ENCODE results near the gene SYTL2. TPM values are rescaled to one million over a fixed set of nuclear protein-coding genes. Genes with fewer than 3 reads are reported as not detected.
A peak's percentile ranks its signal among the peaks of the same experiment; 100 is the strongest.

Gene SYTL2
- total RNA-seq, 3 donors from 2014 or later: 2.7 to 5.8 (median 2.7) TPM

GRCh38 chr11:85647604-85648299 lies 163.2 kb downstream of the SYTL2 start, which contains the start of gene TMEM126A:
Gene TMEM126A, plus strand, starts transcription at chr11:85647967. Its CDS starts 2,289 bp downstream, at chr11:85650256.
- DNase-seq (peak; percentile 88), ATAC-seq (peak; percentile 98 to 99)
- H3K9me3 Mint-ChIP-seq: no peaks in the 10 kb centered on the region
- peaks cover 26% of the 10 kb centered on the region for H3K4me1 Mint-ChIP-seq (ENCODE audit: low read depth)
- H3K4me3 Mint-ChIP-seq: peak within 1 kb of the TSS; percentile 100
- H3K27me3 Mint-ChIP-seq (ENCODE audit: low read depth): peaks cover 20% of the 10 kb centered on the region
- H3K36me3 Mint-ChIP-seq (ENCODE audit: insufficient read depth): peaks cover 17% of the 10 kb centered on the region

GRCh38 chr11:85647078-85647477 lies 163.9 kb downstream of the SYTL2 start:
- ATAC-seq (no peak), DNase-seq (no peak)
- peak overlapping the region; percentile 100 for H3K4me3 Mint-ChIP-seq
- peaks cover 23% of the 10 kb centered on the region for H3K4me1 Mint-ChIP-seq (ENCODE audit: low read depth)
- peaks cover 23% of the 10 kb centered on the region for H3K27me3 Mint-ChIP-seq (ENCODE audit: low read depth)
- H3K36me3 Mint-ChIP-seq (ENCODE audit: insufficient read depth): peaks cover 14% of the 10 kb centered on the region
- no peaks in the 10 kb centered on the region for H3K9me3 Mint-ChIP-seq

Other genes with a start within 250 kb of the SYTL2 start
- 1 to 10 TPM in 1 of 3 donors, under 1 TPM in 2; 0.54 to 1.3 (median 0.58) TPM for gene DLG2, start 183.8 kb downstream of the SYTL2 start, total RNA-seq
- 10 to 100 TPM; 51.8 to 58.8 (median 56.1) TPM for gene TMEM126B, start 182.5 kb downstream of the SYTL2 start, total RNA-seq
- gene TMEM126A, start 163.2 kb downstream of the SYTL2 start, total RNA-seq: 10 to 100 TPM; 80.7 to 86.5 (median 81.1) TPM
- gene CREBZF, start 146.0 kb downstream of the SYTL2 start, total RNA-seq: 10 to 100 TPM; 28.9 to 31.9 (median 31.1) TPM
- not detected for gene CCDC89, start 124.9 kb downstream of the SYTL2 start, total RNA-seq
- gene CCDC83, start 44.2 kb upstream of the SYTL2 start, total RNA-seq: not detected